Prostate gland (tissue), 2 donors: Measurements from ENCODE around the gene CENPP. TPM values are rescaled to one million over a fixed set of nuclear protein-coding genes. Genes with fewer than 3 reads are reported as not detected.

Experiments
- DNase-seq: peaks from one replicate; pipeline ENCODE4 v3.0.0-alpha.2; 2019; ENCODE audit warnings: low spot score
- H3K27ac ChIP-seq, 2 donors: fragments of 200-600 bp; sonication (generic); 2 replicates each; pipeline ENCODE4 v1.5.1; 2017 to 2019
- H3K27me3 ChIP-seq: fragments of 200-600 bp; sonication (generic); replicated peaks from 2 replicates; pipeline ENCODE4 v1.5.1; 2019; ENCODE audit not compliant: insufficient read depth
- H3K36me3 ChIP-seq, 2 donors: fragments of 200-600 bp; sonication (generic); 1 replicate in 1 of 2; 2 replicates in 1 of 2; pipeline versions ENCODE4 v1.5.1 to v1.8.1; 2017 to 2019
- H3K4me1 ChIP-seq: fragments of 200-600 bp; sonication (generic); replicated peaks from 2 replicates; pipeline ENCODE4 v1.5.1; 2019
- H3K4me3 ChIP-seq, 2 donors: fragments of 200-600 bp; sonication (generic); 2 replicates each; pipeline ENCODE4 v1.5.1; 2017 to 2019
- H3K9me3 ChIP-seq: fragments of 200-600 bp; sonication (generic); 2 replicates; pipeline ENCODE4 v1.5.1; 2017
- CTCF ChIP-seq, 4 experiments: fragments of 200-600 bp in 2 of 4; fragments of 450-650 bp in 2 of 4; sonication (generic) in 2 of 4; IDR thresholded peaks; 1 replicate in 3 of 4; 2 replicates in 1 of 4; pipeline ENCODE4 v1.5.1; 2016 to 2019; ENCODE audit warnings: antibody characterized with exemption in 4 of 4, mild to moderate bottlenecking in 2 of 4, moderate library complexity in 2 of 4
- POLR2A ChIP-seq: fragments of 450-650 bp; IDR thresholded peaks from one replicate; pipeline ENCODE4 v1.6.1; 2016; ENCODE audit warnings: antibody characterized with exemption, mild to moderate bottlenecking
- POLR2AphosphoS5 ChIP-seq: sonication (generic); formaldehyde crosslinking; IDR thresholded peaks from one replicate; pipeline ENCODE4 v1.6.1; 2017; ENCODE audit warnings: antibody characterized with exemption
- WGBS: methylation state at CpG from one replicate; pipeline ENCODE4 v1.1.5; 2018; 5-methylcytosine and 5-hydroxymethylcytosine counted together
- intact Hi-C: fragments of 100-400 bp; cut with DNase I; formaldehyde crosslinking; loops from one replicate; pipeline ENCODE4 v1.14.2; 2022
- total RNA-seq, 2 donors: library from RNA; depleted of rRNA; stranded (reverse); fragments of >200 nt; gene quantifications; one replicate each; pipeline ENCODE4 v1.1.0, GENCODE V29; 2016

The CENPP gene
- total RNA-seq, 2 donors from 2014 or later, result 1.4 to 21.5 TPM

GRCh38 chr9:92518199-92518598 lies 192.4 kb downstream of the CENPP start:
- Histone ChIP-seq H3K9me3 (no peaks in the 10 kb centered on the region), H3K4me3 (no peak overlapping the region)

GRCh38 chr9:92520837-92521236 lies 195.1 kb downstream of the CENPP start:
- no peaks in the 10 kb centered on the region for H3K27me3 ChIP-seq
- no peak overlapping the region for H3K4me3 ChIP-seq
- H3K4me1 ChIP-seq, result no peaks in the 10 kb centered on the region
- H3K27ac ChIP-seq, result no peak overlapping the region
- TF ChIP-seq POLR2AphosphoS5 (no peak), POLR2A (no peak), CTCF (IDR thresholded peaks at IDR 0.05) (no peak)
- no peak for DNase-seq
- intact Hi-C loops, result no loop called here
- WGBS, result 95% methylated on average over 2 of the region's 2 CpGs
- H3K9me3 ChIP-seq, result no peaks in the 10 kb centered on the region
- no peaks in the 10 kb centered on the region for H3K36me3 ChIP-seq

More at GRCh38 chr9:92518199-92518598, 192.4 kb downstream of the CENPP start:
- Histone ChIP-seq H3K36me3 (no peaks in the 10 kb centered on the region), H3K4me1 (no peaks in the 10 kb centered on the region), H3K27ac (no peak overlapping the region), H3K27me3 (no peaks in the 10 kb centered on the region)
- intact Hi-C loops, result no loop called here
- 85% methylated on average over 4 of the region's 4 CpGs for WGBS
- TF ChIP-seq POLR2AphosphoS5 (no peak), CTCF (IDR thresholded peaks at IDR 0.05) (no peak), POLR2A (no peak)
- no peak for DNase-seq

DNA sequence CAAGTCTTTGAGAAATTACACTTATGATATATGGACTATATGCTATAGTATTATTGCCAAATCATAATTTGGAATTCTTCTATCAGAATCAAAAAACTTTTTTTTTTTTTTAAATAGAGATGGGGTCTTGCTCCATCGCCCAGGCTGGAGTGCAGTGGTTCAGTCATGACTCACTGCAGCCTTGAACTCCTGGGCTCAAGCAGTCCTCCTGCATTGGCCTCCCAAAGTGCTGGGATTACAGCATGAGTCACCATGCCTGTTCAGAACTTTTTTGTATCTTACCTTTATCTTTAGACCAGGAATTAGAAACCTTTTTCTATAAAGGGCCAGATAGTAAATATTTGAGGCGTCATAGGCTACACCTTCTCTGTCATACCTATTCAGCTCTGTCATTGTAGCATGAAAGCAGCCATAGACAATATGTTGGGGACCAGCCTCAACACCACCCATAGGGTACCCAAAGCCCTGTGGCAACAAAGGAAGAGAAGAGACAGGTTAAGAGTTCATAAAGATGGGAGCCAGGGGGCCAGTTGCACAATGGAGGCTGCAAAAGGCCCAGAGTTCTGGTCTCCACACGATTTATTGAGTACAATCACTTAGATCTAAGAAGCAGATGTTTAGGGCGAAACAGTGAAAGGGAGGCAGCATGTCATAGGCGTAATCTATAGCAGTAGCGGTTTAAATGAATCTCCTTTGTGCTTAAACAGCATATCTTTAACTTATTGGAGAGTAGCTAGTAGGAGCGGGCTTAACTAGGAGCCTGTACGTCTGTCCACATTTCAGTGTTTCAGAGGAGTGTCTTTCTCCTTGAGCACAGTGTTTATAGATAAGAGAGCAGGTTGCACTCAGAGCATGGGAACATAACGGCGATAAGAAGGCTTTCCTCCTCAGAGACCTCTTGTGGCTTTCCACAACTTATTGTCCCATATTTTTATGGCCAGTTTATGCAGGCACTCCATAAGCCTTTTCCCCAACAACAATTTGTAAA lies 197.5 kb downstream of the CENPP start:
- intact Hi-C loops, result no loop called here
- 87% methylated on average over 10 of the region's 10 CpGs for WGBS
- TF ChIP-seq POLR2A (no peak), POLR2AphosphoS5 (no peak), CTCF (IDR thresholded peaks at IDR 0.05) (no peak)

DNA sequence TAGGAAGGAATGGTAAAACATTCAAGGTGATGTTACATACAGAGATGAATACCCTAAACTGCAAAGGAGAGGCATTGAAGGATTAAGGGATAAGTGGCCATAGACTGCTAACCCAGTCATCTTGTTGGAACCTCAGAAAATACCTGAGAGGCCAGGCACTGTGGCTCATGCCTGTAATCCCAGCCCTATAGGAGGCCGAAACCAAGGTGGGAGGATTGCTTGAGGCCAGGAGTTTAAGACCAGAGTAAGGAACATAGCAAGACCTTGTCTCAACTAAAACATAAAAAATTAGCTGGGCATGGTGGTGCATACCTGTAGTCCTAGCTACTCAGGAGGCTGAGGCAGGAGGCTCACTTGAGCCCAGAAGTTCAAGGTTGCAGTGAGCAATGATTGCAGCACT lies 199.1 kb downstream of the CENPP start:
- Histone ChIP-seq H3K9me3 (no peaks in the 10 kb centered on the region), H3K27me3 (no peaks in the 10 kb centered on the region), H3K4me1 (no peaks in the 10 kb centered on the region), H3K4me3 (no peak overlapping the region), H3K27ac (no peak overlapping the region), H3K36me3 (no peaks in the 10 kb centered on the region)
- intact Hi-C loops, result no loop called here
- 95% methylated on average over 1 of the region's 1 CpG for WGBS
- no peak for TF ChIP-seq CTCF (IDR thresholded peaks at IDR 0.05)
- TF ChIP-seq POLR2AphosphoS5, result no peak
- TF ChIP-seq POLR2A, result no peak
- DNase-seq, result no peak

More for the DNA sequence above, 197.5 kb downstream of the CENPP start:
- H3K27me3 ChIP-seq, result no peaks in the 10 kb centered on the region
- DNase-seq, result no peak
- no peaks in the 10 kb centered on the region for H3K9me3 ChIP-seq
- no peaks in the 10 kb centered on the region for H3K4me1 ChIP-seq
- no peaks in the 10 kb centered on the region for H3K36me3 ChIP-seq
- no peak overlapping the region for H3K27ac ChIP-seq
- H3K4me3 ChIP-seq, result no peak overlapping the region

- no peak for TF ChIP-seq CTCF (IDR thresholded peaks at IDR 0.05)
- no peak for TF ChIP-seq POLR2AphosphoS5
- no peak for TF ChIP-seq POLR2A
- Histone ChIP-seq H3K4me3 (no peak overlapping the region), H3K4me1 (no peaks in the 10 kb centered on the region), H3K9me3 (no peaks in the 10 kb centered on the region), H3K27ac (no peak overlapping the region), H3K27me3 (no peaks in the 10 kb centered on the region), H3K36me3 (no peaks in the 10 kb centered on the region)
- intact Hi-C loops, result no loop called here
- 93% methylated on average over 5 of the region's 5 CpGs for WGBS
- no peak for DNase-seq
Measured at GRCh38 chr9:92525306-92525705, 199.6 kb downstream of the CENPP start.
